GM19463 (cell line): ENCODE results near the gene AGAP6.
"Not testable (repeated sequence)": the region's sequence is repeated elsewhere in the genome, so short reads cannot be mapped to it uniquely, and the experiment has no call there.

Source experiments
- ATAC-seq: cut with Tn5 transposase; IDR thresholded peaks from one replicate; pipeline ENCODE4 v1.9.1; 2021; ENCODE audit warnings: mild to moderate bottlenecking, moderate library complexity; ENCODE audit not compliant: unreplicated experiment

AGAP6 gene

GRCh38 chr10:50024716-50025383 lies 36.6 kb downstream of the AGAP6 start:
- not testable (repeated sequence) for ATAC-seq

DNA sequence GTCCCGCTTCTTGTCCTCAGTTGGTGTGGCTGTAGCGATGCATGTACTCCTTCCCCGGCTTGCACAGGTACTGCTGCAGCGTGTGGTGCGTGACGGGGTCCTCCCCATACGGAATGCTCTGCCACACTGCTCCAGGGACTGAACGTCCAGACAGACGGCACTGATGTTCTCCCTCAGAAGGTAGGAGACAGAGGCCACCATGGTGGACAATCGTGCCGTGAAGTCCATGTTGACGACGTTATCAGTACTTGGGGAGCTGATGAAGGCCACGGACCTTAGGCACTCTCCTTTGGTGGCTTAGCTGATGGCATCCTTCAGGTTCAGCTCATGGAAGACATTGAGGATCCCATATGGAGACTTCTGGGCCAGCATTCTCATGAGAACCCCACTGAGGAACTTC lies 37.4 kb downstream of the AGAP6 start:
- no peak for ATAC-seq

DNA sequence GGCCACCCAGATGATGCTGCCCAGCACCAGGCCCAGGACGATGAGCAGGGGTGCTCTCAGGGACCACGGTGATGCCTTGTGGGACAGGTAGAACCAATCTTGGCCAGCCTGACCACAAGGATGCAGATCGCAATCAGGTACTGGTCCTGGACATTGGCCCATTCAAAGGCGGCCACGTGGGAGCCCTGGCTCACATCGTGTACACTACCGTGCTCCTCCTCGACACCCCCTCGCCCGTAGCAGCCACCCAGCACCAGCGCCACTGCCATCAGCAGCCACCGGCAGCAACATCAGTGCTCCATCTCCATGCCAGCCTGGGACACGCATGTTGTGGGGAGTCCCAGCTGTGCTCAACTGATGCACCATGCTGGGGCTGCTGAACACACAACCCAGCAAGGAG lies 39.0 kb downstream of the AGAP6 start:
- ATAC-seq: no peak

GRCh38 chr10:50033481-50033880 lies 45.3 kb downstream of the AGAP6 start:
- no peak for ATAC-seq

- not testable (repeated sequence) for ATAC-seq
These were observed 47.1 kb downstream of the AGAP6 start for GRCh38 chr10:50035337-50035736.

- no peak for ATAC-seq
These were observed 56.9 kb downstream of the AGAP6 start for GRCh38 chr10:50044941-50045664.

GRCh38 chr10:50046457-50046856 lies 58.3 kb downstream of the AGAP6 start:
- ATAC-seq: not testable (repeated sequence)

DNA sequence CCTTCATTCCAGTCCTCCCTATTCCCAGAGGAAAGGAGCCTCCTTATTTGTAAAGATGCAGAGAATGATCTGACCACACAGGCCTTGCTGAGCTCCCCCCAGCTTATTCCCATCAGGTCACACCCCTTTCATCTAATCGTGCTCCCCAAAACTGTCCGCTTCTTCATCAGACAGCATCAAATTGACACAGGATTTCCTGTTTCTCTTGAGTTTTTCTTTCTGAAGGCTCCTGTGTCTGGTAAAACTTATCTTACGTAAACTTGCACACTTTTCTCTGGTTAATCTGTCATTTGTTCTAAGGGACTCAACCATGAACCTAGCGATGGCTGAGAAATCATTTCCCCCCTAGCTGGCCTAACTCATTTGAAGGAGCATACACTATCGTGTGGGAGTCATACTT lies 59.4 kb downstream of the AGAP6 start:
- ATAC-seq: not testable (repeated sequence)

DNA sequence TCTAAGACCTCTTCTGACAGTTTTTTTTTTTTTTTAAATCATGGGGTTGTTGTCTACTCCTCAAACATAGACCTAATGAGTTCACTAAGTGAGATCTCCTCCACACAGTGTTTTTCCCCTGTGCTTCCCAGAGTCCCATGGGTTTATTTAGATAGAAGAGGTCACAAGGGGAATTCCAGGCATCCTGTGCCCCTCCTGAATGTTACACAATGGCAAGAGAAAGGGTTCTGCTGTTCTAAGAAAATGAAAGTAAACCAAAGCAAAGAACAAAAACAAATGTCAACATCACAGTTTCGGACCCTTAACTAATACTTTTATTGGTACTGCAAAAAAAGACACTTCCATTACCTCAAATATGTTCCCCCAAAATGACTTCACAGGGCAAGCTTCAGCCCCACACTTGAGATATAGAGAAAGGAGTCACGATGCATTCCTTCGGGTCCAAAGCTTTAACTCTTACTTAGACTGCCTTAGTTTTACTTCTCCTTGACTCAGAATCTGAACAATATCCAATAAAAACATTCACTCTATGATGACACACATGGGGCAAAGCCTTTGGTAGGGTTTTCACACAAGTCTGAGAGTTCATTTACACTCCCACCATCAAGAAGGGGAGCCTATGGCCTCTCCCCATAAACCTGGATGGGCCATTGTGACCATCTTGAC lies 63.9 kb downstream of the AGAP6 start:
- peak; percentile 76 for ATAC-seq

DNA sequence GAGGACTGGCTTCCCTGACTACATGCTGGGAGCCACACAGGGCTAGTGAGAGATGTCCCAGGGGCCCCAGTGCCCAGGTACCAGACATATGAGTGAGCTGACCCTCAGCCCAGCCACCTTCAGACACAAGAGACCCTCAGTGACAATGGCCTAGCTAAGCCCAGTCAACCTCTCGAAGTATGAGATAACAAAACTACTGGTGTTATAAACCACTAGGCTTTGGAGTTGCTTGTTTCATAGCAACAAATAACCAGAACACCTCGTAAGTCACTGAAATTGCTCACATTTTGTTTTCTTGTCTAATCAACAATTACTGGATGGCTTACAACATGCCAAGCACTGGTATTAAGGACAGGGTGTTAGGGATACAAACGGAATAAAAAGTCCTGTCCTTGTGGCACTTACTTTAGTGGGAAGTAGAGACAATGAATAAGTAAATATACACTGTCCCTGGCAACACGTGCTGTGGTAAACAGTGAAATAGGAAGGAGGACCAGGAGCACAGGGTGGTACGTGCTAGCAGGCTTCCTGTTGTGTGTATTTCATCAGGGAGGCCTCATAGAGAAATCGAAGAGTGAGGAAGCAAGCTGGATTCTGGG lies 64.7 kb downstream of the AGAP6 start:
- ATAC-seq: not testable (repeated sequence)

DNA sequence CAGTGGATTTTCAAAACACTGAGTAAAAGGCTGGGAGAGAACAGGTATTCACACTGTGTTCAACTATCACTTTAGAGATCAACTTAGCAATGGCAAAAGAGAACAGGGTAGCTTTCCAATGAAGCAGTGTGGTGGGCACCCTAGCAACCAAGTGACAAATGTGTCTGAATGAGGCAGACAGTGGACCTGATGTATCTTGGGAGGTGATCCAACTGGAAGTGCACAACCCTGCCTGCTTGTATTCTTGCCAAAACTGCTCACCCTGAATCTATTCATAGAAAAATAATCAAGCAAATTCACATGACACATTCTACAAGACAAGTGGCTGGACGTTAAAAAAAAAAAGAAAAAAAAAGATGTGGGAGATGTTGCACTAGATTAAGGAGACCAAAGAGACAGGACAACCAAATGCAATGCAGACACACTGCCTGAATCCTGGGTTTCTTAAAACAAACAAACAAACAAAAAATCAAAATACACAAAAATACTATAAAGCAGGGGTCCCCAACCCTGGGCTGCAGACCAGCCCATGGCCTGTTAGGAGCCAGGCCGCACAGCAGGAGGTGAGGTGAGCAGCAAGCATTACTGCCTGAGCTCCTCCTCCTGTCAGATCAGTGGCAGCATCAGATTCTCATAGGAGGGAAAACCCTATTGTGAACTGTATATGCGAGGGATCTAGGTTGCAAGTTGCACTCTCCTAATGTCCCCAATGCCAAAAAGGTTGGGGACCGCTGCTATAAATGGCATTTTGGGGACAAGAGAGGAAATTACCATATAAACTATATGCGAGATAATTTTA lies 67.5 kb downstream of the AGAP6 start:
- ATAC-seq: not testable (repeated sequence)

GRCh38 chr10:50056654-50057053 lies 68.4 kb downstream of the AGAP6 start:
- not testable (repeated sequence) for ATAC-seq

DNA sequence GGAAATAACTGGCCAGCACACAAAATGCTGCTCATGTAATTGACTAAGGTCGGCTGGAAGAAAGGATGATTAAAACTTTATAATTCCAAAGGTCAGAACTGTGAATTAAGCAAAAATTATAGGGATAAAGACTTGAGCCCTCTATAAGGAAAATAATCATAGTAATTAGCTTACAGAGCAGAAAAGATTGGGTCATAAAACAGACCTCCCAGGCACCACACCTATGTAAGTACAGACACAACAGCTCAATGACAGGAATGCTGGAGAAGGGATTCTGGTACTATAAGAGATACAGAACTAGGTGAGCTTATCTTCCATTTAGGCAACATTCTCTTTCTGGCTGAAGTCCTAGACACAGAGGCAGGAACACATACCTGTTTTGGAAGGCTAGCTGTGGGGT lies 70.5 kb downstream of the AGAP6 start:
- ATAC-seq: not testable (repeated sequence)

- not testable (repeated sequence) for ATAC-seq
These were observed 71.7 kb downstream of the AGAP6 start for GRCh38 chr10:50059946-50060345.
